GM21529 (cell line): ENCODE results near the gene EEPD1.
"Not testable (repeated sequence)": the region's sequence is repeated elsewhere in the genome, so short reads cannot be mapped to it uniquely, and the experiment has no call there.

Source experiments
- ATAC-seq: cut with Tn5 transposase; IDR thresholded peaks from one replicate; pipeline ENCODE4 v1.9.1; 2021; ENCODE audit not compliant: unreplicated experiment

Gene EEPD1

DNA sequence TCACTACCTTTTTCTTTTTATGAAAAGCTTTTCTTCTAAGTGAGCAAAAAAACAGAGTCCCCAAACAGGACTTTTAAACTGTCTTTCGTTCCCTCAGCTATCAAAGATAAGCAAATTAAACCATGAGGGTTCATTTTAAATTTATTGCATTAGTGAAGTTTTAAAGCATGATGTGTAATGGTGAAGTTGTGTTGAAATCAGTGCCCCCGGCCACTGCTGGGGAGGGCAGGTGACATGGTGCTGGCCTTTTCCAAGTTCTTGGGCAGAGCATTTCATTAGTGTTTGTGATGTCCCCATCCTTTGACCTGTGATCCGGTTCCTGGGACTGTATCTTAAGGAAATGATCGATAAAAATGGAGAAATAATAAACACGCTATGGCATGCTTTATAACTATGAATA lies 96.0 kb downstream of the EEPD1 start:
- no peak for ATAC-seq

DNA sequence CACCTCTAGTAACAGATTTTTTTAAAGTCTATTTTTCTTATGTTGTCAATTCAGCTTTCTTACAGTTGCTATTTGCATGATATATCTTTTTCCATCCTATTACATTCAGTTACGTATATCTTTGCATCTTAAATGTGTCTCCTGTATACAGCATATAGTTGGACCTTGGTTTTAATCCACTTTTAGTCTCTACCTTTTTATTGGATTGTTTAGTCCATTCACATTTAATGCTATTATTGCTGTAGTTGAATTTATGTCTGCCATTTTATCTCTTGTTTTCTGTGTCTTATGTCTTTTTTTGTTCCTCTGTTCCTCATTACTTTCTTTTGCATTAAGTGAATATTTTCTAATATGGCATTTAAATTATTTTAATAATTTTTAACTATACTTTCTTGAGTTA lies 100.6 kb downstream of the EEPD1 start:
- ATAC-seq = no peak

GRCh38 chr7:36258510-36259259 lies 105.6 kb downstream of the EEPD1 start:
- ATAC-seq = not testable (repeated sequence)

DNA sequence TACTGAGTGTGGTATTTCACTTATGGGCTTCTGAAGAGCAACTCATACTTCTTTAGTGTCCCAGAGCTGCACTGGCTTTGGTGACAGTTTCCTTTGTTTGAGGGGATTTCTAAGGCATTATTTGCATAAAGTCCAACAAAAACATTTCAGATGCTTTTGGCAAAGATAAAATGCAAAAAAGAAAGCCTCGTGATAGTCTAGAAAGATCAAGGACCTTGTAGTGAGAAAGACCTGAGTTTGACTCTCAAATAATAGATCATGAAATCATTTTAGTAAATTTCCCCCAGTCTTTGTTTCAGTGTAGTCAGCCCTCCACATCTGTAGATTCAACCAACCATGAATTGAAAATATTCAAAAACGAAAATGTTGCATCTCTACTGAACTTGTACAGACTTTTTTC lies 107.4 kb downstream of the EEPD1 start:
- peak; percentile 71 for ATAC-seq

GRCh38 chr7:36261019-36261754 lies 108.1 kb downstream of the EEPD1 start:
- ATAC-seq = no peak

GRCh38 chr7:36262309-36263094 lies 109.4 kb downstream of the EEPD1 start:
- ATAC-seq = no peak

- no peak for ATAC-seq
These were observed 110.0 kb downstream of the EEPD1 start for GRCh38 chr7:36263095-36263484.

DNA sequence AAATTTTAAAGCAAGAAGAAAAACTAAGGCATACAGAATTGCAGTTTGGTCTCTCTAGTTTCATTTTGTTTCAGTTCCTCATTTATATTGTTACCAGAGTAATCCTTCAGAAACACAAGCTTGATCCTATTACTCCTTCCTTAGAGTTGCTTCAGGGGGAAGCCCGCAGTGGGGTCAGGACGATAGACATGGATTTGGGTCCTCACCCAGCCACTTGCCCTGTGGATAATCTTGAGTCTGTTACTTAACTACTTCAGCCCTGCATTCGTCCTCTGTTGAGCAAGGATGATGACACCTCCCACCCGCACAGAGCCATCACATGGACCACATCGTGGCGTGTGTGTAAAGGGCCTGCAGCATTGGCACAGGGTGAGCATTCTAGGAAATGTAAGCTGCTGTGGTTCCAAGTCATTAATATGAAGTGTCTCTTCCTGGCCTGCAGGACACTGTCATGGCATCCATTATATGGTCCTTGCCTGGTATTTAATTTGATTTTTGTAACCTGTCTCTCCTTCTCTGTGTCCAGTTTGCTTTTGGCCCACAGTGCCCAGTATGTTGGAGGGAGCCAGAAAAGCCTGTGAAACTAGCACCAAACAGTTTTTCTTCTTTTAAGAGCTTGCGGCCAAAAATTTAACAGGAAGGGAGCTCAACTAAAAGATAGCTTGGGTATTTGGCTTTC lies 111.2 kb downstream of the EEPD1 start:
- ATAC-seq = peak; percentile 47

GRCh38 chr7:36264913-36265516 lies 112.0 kb downstream of the EEPD1 start:
- no peak for ATAC-seq

GRCh38 chr7:36265680-36266079 lies 112.6 kb downstream of the EEPD1 start:
- no peak for ATAC-seq

- no peak for ATAC-seq
These were observed 113.1 kb downstream of the EEPD1 start for GRCh38 chr7:36266190-36266589.

DNA sequence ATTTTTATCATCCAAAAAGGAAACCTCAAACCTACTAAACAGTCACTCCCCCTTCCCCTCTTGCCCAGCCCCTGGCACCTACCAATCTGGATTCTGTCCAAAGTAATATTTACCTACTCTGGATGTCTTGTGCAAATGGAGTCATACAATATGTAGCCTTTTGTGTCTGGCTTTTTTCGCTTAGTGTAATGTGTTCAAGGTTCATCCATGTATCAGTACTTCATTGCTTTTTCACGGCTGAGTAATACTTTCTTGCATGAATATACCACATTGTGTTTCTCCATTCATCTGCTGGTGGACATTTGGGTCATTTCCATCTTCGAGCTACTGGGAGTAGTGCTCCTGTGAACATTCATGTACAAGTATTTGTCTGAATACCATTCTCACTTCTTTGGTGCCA lies 113.6 kb downstream of the EEPD1 start:
- ATAC-seq = no peak

GRCh38 chr7:36272211-36272566 lies 119.1 kb downstream of the EEPD1 start:
- peak; percentile 51 for ATAC-seq

GRCh38 chr7:36272567-36273269 lies 119.7 kb downstream of the EEPD1 start:
- ATAC-seq = no peak

- ATAC-seq = no peak
These were observed 120.8 kb downstream of the EEPD1 start for GRCh38 chr7:36273836-36274235.

GRCh38 chr7:36275735-36276284 lies 122.8 kb downstream of the EEPD1 start:
- ATAC-seq = no peak

GRCh38 chr7:36276428-36277248 lies 123.6 kb downstream of the EEPD1 start:
- ATAC-seq = no peak

GRCh38 chr7:36277249-36277542 lies 124.1 kb downstream of the EEPD1 start:
- ATAC-seq = no peak

DNA sequence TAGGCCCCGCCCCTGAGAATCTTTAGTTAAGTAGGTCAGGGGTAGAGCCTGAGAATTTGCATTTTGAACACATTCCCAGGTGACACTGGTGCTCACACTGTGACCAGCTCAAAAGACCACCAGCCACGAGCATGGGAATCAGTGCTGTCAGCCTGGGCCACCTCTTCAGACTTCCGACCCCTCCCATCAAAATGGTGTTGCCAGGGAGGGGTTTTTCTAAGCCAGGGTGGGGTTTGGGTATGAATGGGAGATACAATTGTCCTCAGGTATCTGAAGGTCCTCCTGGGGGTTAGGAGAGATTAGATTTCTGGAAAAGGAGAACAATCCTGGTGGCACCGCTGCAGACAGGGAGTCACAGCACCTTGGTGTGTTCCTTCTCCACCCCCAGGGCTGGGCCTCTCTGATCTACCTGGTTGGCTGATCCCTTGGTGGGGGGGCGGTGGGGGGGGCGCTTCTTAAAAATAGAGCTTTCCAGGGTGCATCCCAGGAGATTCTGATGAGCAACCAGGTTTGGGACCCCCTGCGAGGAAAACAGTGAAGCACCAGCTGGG lies 125.1 kb downstream of the EEPD1 start:
- no peak for ATAC-seq
